Left colon (tissue), 2 donors: ENCODE measurements around the gene MORN1. TPM values are rescaled to one million over a fixed set of nuclear protein-coding genes. Genes with fewer than 3 reads are reported as not detected.
A peak's percentile ranks its signal among the peaks of the same experiment; 100 is the strongest.
"Not testable (repeated sequence)": the region's sequence is repeated elsewhere in the genome, so short reads cannot be mapped to it uniquely, and the experiment has no call there.

Experiments
- ATAC-seq: fragments of 200-7000 bp; cut with Tn5 transposase; one replicate; pipeline ENCODE4 v1.9.1; 2020; ENCODE audit warnings: mild to moderate bottlenecking, moderate library complexity
- DNase-seq, 2 donors: peaks; one replicate each; pipeline ENCODE4 v3.0.0-alpha.2; 2020
- intact Hi-C, 2 donors: fragments of 100-400 bp; cut with DNase I in 1 of 2; cut with micrococcal nuclease in 1 of 2; formaldehyde crosslinking; loops; one replicate each; pipeline versions ENCODE4 v1.11.2 to v1.14.0; 2022; cut with DNase I, micrococcal nuclease
- total RNA-seq, 2 donors: library from RNA; stranded (reverse); fragmentation: NEBNext Ultra II Directional; extraction: Animal tissue kit (Norgen Biotek cat#: 25700); gene quantifications; one replicate each; pipeline ENCODE4 v1.2.1, GENCODE V29; 2021
- donor health status: DM: no; HTN: no; CAD: no.
- donor health status: DM: yes; HTN: yes; CAD: no.

The MORN1 gene
- total RNA-seq, 2 donors from 2014 or later: 11.0 to 15.2 TPM

- ATAC-seq (no peak), DNase-seq (no peak)
- intact Hi-C loops: no loop called here
These were observed 85.0 kb downstream of the MORN1 start for GRCh38 chr1:2306151-2306978.

- intact Hi-C loops: no loop called here
- ATAC-seq: no peak
- no peak for DNase-seq
These were observed 86.3 kb downstream of the MORN1 start for GRCh38 chr1:2304921-2305681.

- intact Hi-C loops: no loop called here
These were observed 87.1 kb downstream of the MORN1 start for GRCh38 chr1:2304282-2304681.

GRCh38 chr1:2303781-2304180 is 87.6 kb downstream of the MORN1 start:
- no peak for ATAC-seq
- no peak for DNase-seq
- intact Hi-C loops: no loop called here

More at GRCh38 chr1:2304282-2304681, 87.1 kb downstream of the MORN1 start:
- DNase-seq (no peak), ATAC-seq (no peak)

- ATAC-seq (no peak), DNase-seq (no peak)
- intact Hi-C loops: no loop called here
These were observed 88.2 kb downstream of the MORN1 start for GRCh38 chr1:2303016-2303775.

- DNase-seq (no peak), ATAC-seq (no peak)
- intact Hi-C loops: no loop called here
These were observed 88.9 kb downstream of the MORN1 start for GRCh38 chr1:2302292-2302925.

GRCh38 chr1:2301607-2302291 is 89.6 kb downstream of the MORN1 start:
- no peak for ATAC-seq
- intact Hi-C loops: no loop called here
- DNase-seq: no peak

- intact Hi-C loops: no loop called here
- DNase-seq: peak; percentile 84
- peak; percentile 40 for ATAC-seq
These were observed 90.3 kb downstream of the MORN1 start for GRCh38 chr1:2300851-2301606.

- intact Hi-C loops: no loop called here
- ATAC-seq (peak; percentile 43), DNase-seq (peak; percentile 62)
These were observed 91.2 kb downstream of the MORN1 start for GRCh38 chr1:2300004-2300771.

GRCh38 chr1:2299131-2299627 is 92.2 kb downstream of the MORN1 start:
- no peak for ATAC-seq
- DNase-seq: no peak
- intact Hi-C loops: no loop called here

- intact Hi-C loops: no loop called here
- ATAC-seq: no peak
- no peak for DNase-seq
These were observed 92.7 kb downstream of the MORN1 start for GRCh38 chr1:2298685-2299084.

- no peak for DNase-seq
- ATAC-seq: no peak
- intact Hi-C loops: no loop called here
These were observed 93.9 kb downstream of the MORN1 start for GRCh38 chr1:2297246-2298011.

GRCh38 chr1:2296614-2297013 is 94.7 kb downstream of the MORN1 start:
- no peak for ATAC-seq

GRCh38 chr1:2296211-2296610 is 95.1 kb downstream of the MORN1 start:
- ATAC-seq, DNase-seq, intact Hi-C loops: not testable (repeated sequence)

More at GRCh38 chr1:2296614-2297013, 94.7 kb downstream of the MORN1 start:
- intact Hi-C loops: no loop called here
- no peak for DNase-seq

GRCh38 chr1:2295526-2295925 is 95.8 kb downstream of the MORN1 start:
- DNase-seq: no peak
- intact Hi-C loops: no loop called here
- ATAC-seq: no peak

- intact Hi-C loops: no loop called here
- ATAC-seq (no peak), DNase-seq (no peak)
These were observed 96.7 kb downstream of the MORN1 start for GRCh38 chr1:2294725-2295078.
